Measurements from ENCODE around the gene FHOD3. TPM values are rescaled to one million over a fixed set of nuclear protein-coding genes. Genes with fewer than 3 reads are reported as not detected.

The FHOD3 gene
- total and polyA plus RNA-seq, 2 donors (not counting 1 experiment from before 2014, with no cell fraction given), result not detected

GRCh38 chr18:36388310-36388709 is 90.8 kb downstream of the FHOD3 start:
- no peak overlapping the region for H2AFZ ChIP-seq (ENCODE audit: insufficient read depth, low read depth, low read length, poor library complexity, severe bottlenecking)
- POLR2A ChIA-PET, result no interaction called here
- no peaks in the 10 kb centered on the region for H3K9me3 ChIP-seq (ENCODE audit: control extremely low read depth in 1 of 3, control insufficient read depth in 2 of 3, insufficient read depth in 1 of 3, low read length in 2 of 3)
- TF ChIP-seq EZH2 (IDR thresholded peaks at IDR 0.05; ENCODE audit: borderline replicate concordance, insufficient read depth, low read depth, low read length, poor library complexity, severe bottlenecking), result no peak
- TF ChIP-seq CTCF (IDR thresholded peaks at IDR 0.05), result no peak
- no peak overlapping the region for H3K9ac ChIP-seq (ENCODE audit: low read length)
- no peaks in the 10 kb centered on the region for H3K27me3 ChIP-seq (replicated peaks in 1 of 4; ENCODE audit: control extremely low read depth in 1 of 4, control insufficient read depth in 3 of 4, insufficient read depth in 4 of 4, low read length in 3 of 4)
- no peaks in the 10 kb centered on the region for H3K79me2 ChIP-seq (ENCODE audit: control insufficient read depth, insufficient read depth, low read length)
- H3K4me2 ChIP-seq (replicated peaks; ENCODE audit: low read depth, low read length, poor library complexity, severe bottlenecking), result no peak overlapping the region
- CTCF ChIA-PET, result no interaction called here
- no peak overlapping the region for H3K27ac ChIP-seq (ENCODE audit: low read length in 2 of 2)
- H3K9me3 Mint-ChIP-seq (ENCODE audit: insufficient read depth), result no peaks in the 10 kb centered on the region
- no peaks in the 10 kb centered on the region for H3K4me1 ChIP-seq (ENCODE audit: control insufficient read depth in 2 of 2, insufficient read depth in 2 of 2, low read length in 2 of 2)
- no peaks in the 10 kb centered on the region for H3K36me3 ChIP-seq (replicated peaks in 1 of 2; ENCODE audit: control extremely low read depth in 1 of 2, control insufficient read depth in 1 of 2, extremely low read depth in 1 of 2, insufficient read depth in 2 of 2, low read length in 1 of 2)
- H4K20me1 ChIP-seq (ENCODE audit: control insufficient read depth, insufficient read depth, low read length, poor library complexity, severe bottlenecking), result no peaks in the 10 kb centered on the region
- no peak overlapping the region for H3K4me3 ChIP-seq (ENCODE audit: control extremely low read depth in 1 of 5, extremely low read depth in 1 of 5, insufficient read depth in 1 of 5, low read depth in 2 of 5, low read length in 4 of 5)
- no peak overlapping the region for H3K27ac Mint-ChIP-seq
- ATAC-seq (ENCODE audit: low read depth), result no peak
- intact Hi-C loops (cut with micrococcal nuclease), result no loop called here
- peaks cover 2% of the 10 kb centered on the region for H3K4me1 Mint-ChIP-seq
- WGBS (ENCODE audit: insufficient coverage), result 92% methylated on average over 1 of the region's 4 CpGs
- DNase-seq, result no peak
- no peak overlapping the region for H3K4me3 Mint-ChIP-seq
- peaks cover under 1% of the 10 kb centered on the region for H3K27me3 Mint-ChIP-seq

- ChIA-PET CTCF (no interaction called here), POLR2A (no interaction called here)
- Histone ChIP-seq H3K27ac (ENCODE audit: low read length in 2 of 2) (no peak overlapping the region), H3K9me3 (ENCODE audit: control extremely low read depth in 1 of 3, control insufficient read depth in 2 of 3, insufficient read depth in 1 of 3, low read length in 2 of 3) (no peaks in the 10 kb centered on the region), H3K79me2 (ENCODE audit: control insufficient read depth, insufficient read depth, low read length) (no peaks in the 10 kb centered on the region), H3K36me3 (replicated peaks in 1 of 2; ENCODE audit: control extremely low read depth in 1 of 2, control insufficient read depth in 1 of 2, extremely low read depth in 1 of 2, insufficient read depth in 2 of 2, low read length in 1 of 2) (no peaks in the 10 kb centered on the region), H3K27me3 (replicated peaks in 1 of 4; ENCODE audit: control extremely low read depth in 1 of 4, control insufficient read depth in 3 of 4, insufficient read depth in 4 of 4, low read length in 3 of 4) (no peaks in the 10 kb centered on the region), H3K4me1 (ENCODE audit: control insufficient read depth in 2 of 2, insufficient read depth in 2 of 2, low read length in 2 of 2) (no peaks in the 10 kb centered on the region), H3K4me2 (replicated peaks; ENCODE audit: low read depth, low read length, poor library complexity, severe bottlenecking) (no peak overlapping the region), H3K4me3 (ENCODE audit: control extremely low read depth in 1 of 5, extremely low read depth in 1 of 5, insufficient read depth in 1 of 5, low read depth in 2 of 5, low read length in 4 of 5) (no peak overlapping the region), H3K9ac (ENCODE audit: low read length) (no peak overlapping the region), H4K20me1 (ENCODE audit: control insufficient read depth, insufficient read depth, low read length, poor library complexity, severe bottlenecking) (no peaks in the 10 kb centered on the region), H2AFZ (ENCODE audit: insufficient read depth, low read depth, low read length, poor library complexity, severe bottlenecking) (no peak overlapping the region)
- H3K9me3 Mint-ChIP-seq (ENCODE audit: insufficient read depth), result no peaks in the 10 kb centered on the region
- intact Hi-C loops (cut with micrococcal nuclease), result no loop called here
- H3K27ac Mint-ChIP-seq, result no peak overlapping the region
- no peak overlapping the region for H3K4me3 Mint-ChIP-seq
- peaks cover 2% of the 10 kb centered on the region for H3K4me1 Mint-ChIP-seq
- no peak for TF ChIP-seq EZH2 (IDR thresholded peaks at IDR 0.05; ENCODE audit: borderline replicate concordance, insufficient read depth, low read depth, low read length, poor library complexity, severe bottlenecking)
- TF ChIP-seq CTCF (IDR thresholded peaks at IDR 0.05), result no peak
- ATAC-seq (ENCODE audit: low read depth), result no peak
- no peak for DNase-seq
- WGBS (ENCODE audit: insufficient coverage), result 81% methylated on average over 6 of the region's 7 CpGs
- no peaks in the 10 kb centered on the region for H3K27me3 Mint-ChIP-seq
These were observed 91.5 kb downstream of the FHOD3 start for GRCh38 chr18:36389027-36389426.

Data from B cell (primary cell).